ENCODE measurements around the gene ANKRD40CL. TPM values are rescaled to one million over a fixed set of nuclear protein-coding genes. Genes with fewer than 3 reads are reported as not detected.

The ANKRD40CL gene
- total RNA-seq, 1 donor from 2014 or later, result not detected

DNA sequence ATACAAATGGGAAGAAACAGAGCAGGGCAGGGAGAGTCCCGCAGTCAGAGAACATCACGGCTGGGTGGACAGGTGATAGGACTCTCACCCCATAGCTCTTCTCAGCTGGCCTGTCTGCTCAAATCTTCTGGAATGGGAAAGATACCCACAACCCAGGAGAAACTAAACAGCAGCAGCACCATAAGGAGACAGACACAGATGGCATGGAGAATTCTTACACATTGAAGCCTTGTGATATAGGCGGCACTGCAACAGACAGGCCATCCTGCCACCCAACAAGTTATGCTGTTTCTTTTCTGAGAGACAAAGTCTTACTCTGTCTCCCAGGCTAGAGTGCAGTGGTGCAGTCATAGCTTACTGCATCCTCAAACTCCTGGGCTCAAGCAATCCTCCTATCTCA is 8.6 kb upstream of the ANKRD40CL start:
- no peak for DNase-seq (ENCODE audit: extremely low spot score, unreplicated experiment)
- H3K4me3 Mint-ChIP-seq (ENCODE audit: unreplicated experiment), result no peak overlapping the region
- H3K36me3 Mint-ChIP-seq (ENCODE audit: unreplicated experiment), result no peaks in the 10 kb centered on the region
- no peaks in the 10 kb centered on the region for H3K4me1 Mint-ChIP-seq (ENCODE audit: unreplicated experiment)
- no peak overlapping the region for H3K27ac Mint-ChIP-seq (ENCODE audit: unreplicated experiment)
- TF ChIP-seq, protein P1, sequence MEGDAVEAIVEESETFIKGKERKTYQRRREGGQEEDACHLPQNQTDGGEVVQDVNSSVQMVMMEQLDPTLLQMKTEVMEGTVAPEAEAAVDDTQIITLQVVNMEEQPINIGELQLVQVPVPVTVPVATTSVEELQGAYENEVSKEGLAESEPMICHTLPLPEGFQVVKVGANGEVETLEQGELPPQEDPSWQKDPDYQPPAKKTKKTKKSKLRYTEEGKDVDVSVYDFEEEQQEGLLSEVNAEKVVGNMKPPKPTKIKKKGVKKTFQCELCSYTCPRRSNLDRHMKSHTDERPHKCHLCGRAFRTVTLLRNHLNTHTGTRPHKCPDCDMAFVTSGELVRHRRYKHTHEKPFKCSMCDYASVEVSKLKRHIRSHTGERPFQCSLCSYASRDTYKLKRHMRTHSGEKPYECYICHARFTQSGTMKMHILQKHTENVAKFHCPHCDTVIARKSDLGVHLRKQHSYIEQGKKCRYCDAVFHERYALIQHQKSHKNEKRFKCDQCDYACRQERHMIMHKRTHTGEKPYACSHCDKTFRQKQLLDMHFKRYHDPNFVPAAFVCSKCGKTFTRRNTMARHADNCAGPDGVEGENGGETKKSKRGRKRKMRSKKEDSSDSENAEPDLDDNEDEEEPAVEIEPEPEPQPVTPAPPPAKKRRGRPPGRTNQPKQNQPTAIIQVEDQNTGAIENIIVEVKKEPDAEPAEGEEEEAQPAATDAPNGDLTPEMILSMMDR (IDR thresholded peaks at IDR 0.05), result no peak
- no peaks in the 10 kb centered on the region for H3K27me3 Mint-ChIP-seq (ENCODE audit: unreplicated experiment)
- no peaks in the 10 kb centered on the region for H3K9me3 Mint-ChIP-seq (ENCODE audit: unreplicated experiment)

DNA sequence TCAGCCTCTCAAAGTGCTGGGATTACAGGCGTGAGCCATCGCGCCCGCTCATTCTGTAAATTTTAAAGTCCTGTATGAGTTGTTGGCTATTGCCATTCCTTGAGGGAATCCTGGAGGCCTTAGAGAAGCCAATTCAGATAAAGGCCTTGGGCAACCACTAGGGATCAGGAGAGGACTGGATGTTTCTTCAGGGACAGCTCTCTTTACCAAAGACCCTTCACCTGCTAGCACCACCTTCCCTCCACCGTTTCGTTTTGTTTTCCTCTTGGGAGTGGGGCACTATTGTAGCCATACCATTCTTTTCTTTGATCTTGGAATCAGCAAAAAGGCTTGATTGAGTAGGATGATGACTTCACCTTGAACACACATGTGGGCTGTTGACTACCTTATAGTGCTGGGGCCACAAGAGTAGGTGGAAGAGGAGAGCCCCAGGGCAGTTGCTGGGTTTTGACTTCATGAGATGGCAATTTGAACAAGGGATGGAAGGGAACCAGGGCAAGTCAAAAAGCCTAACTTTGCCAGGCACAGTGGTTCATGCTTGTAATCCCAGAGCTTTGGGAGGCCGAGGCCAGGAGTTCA is 7.0 kb upstream of the ANKRD40CL start:
- no peaks in the 10 kb centered on the region for H3K4me1 Mint-ChIP-seq (ENCODE audit: unreplicated experiment)
- DNase-seq (ENCODE audit: extremely low spot score, unreplicated experiment), result no peak
- no peak overlapping the region for H3K4me3 Mint-ChIP-seq (ENCODE audit: unreplicated experiment)
- no peaks in the 10 kb centered on the region for H3K9me3 Mint-ChIP-seq (ENCODE audit: unreplicated experiment)
- no peaks in the 10 kb centered on the region for H3K36me3 Mint-ChIP-seq (ENCODE audit: unreplicated experiment)
- no peaks in the 10 kb centered on the region for H3K27me3 Mint-ChIP-seq (ENCODE audit: unreplicated experiment)
- TF ChIP-seq, protein P1 (IDR thresholded peaks at IDR 0.05), result no peak
- H3K27ac Mint-ChIP-seq (ENCODE audit: unreplicated experiment), result no peak overlapping the region

DNA sequence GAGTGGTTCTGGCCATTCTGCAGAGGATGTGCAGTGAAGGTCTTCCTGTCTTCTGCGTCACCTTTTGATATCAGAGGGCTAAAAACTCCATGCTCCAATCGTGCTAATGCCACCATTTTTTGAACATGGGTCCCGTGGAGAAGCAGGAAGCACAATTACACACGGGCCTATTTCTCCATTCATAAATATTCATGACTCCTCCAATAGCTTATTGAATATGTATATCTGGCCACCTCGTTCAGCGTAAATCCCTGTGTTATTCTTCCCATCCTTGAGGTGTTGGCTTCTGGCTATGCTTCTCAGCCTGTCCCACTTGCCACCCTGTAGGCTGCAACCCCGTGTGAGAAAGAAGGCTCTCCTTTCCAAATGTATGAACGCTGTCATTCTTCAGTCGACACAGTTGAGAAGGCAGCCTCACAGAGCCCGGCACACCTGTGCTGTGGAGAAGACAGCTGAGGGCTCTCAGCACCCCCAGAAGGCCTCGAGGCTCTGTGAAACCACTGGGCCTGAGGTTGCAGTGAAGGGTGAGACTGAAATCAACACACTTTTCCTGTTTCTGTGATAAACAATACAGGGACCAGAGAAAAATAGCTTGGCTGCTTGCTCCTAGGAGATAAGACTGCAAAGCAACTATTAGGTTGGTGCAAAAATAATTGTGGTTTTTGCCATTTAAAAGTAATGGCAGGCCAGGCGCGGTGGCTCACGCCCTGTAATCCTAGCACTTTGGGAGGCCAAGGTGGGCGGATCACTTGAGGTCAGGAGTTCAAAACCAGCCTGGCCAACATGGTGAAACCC is 4.9 kb upstream of the ANKRD40CL start:
- H3K4me3 Mint-ChIP-seq (ENCODE audit: unreplicated experiment), result no peak overlapping the region

DNA sequence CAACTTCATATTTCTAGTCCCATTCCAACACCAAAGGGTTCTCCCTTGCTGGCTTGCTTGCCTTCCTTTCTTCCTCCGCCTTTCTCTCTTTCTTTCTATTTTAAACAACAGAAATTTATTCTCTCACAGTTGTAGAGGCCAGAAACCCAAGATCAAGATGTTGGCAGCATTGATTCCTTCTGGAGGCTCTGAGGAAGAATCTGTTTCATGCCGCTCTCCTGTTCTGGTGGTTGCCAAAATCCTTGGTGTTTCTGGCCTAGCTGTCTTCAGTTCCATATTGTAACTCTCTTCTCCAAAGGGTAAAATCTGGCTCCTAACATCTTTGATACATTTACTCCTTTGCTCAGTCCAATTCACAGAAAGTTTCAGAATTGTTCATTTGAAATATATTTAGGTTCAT is 3.0 kb upstream of the ANKRD40CL start:
- Mint-ChIP-seq H3K27me3 (ENCODE audit: unreplicated experiment) (peaks cover 3% of the 10 kb centered on the region), H3K27ac (ENCODE audit: unreplicated experiment) (no peak overlapping the region), H3K4me1 (ENCODE audit: unreplicated experiment) (no peaks in the 10 kb centered on the region), H3K9me3 (ENCODE audit: unreplicated experiment) (no peaks in the 10 kb centered on the region), H3K4me3 (ENCODE audit: unreplicated experiment) (no peak overlapping the region), H3K36me3 (ENCODE audit: unreplicated experiment) (no peaks in the 10 kb centered on the region)
- no peak for DNase-seq (ENCODE audit: extremely low spot score, unreplicated experiment)
- TF ChIP-seq, protein P1 (IDR thresholded peaks at IDR 0.05), result no peak

More for the DNA sequence above, 4.9 kb upstream of the ANKRD40CL start:
- Mint-ChIP-seq H3K27ac (ENCODE audit: unreplicated experiment) (no peak overlapping the region), H3K36me3 (ENCODE audit: unreplicated experiment) (no peaks in the 10 kb centered on the region), H3K27me3 (ENCODE audit: unreplicated experiment) (peaks cover 3% of the 10 kb centered on the region), H3K4me1 (ENCODE audit: unreplicated experiment) (no peaks in the 10 kb centered on the region), H3K9me3 (ENCODE audit: unreplicated experiment) (no peaks in the 10 kb centered on the region)
- no peak for DNase-seq (ENCODE audit: extremely low spot score, unreplicated experiment)
- TF ChIP-seq, protein P1 (IDR thresholded peaks at IDR 0.05), result no peak

- H3K4me1 Mint-ChIP-seq (ENCODE audit: unreplicated experiment), result no peaks in the 10 kb centered on the region
- DNase-seq (ENCODE audit: extremely low spot score, unreplicated experiment), result peak; percentile 59
- H3K27me3 Mint-ChIP-seq (ENCODE audit: unreplicated experiment), result peaks cover 3% of the 10 kb centered on the region
- TF ChIP-seq, protein P1 (IDR thresholded peaks at IDR 0.05), result no peak
- H3K36me3 Mint-ChIP-seq (ENCODE audit: unreplicated experiment), result no peaks in the 10 kb centered on the region
- H3K9me3 Mint-ChIP-seq (ENCODE audit: unreplicated experiment), result no peaks in the 10 kb centered on the region
- H3K4me3 Mint-ChIP-seq (ENCODE audit: unreplicated experiment), result no peak overlapping the region
- no peak overlapping the region for H3K27ac Mint-ChIP-seq (ENCODE audit: unreplicated experiment)
These were observed 2.6 kb upstream of the ANKRD40CL start for GRCh38 chr17:50769884-50770283.
